Measurements from ENCODE around the gene TUB.

TUB gene

GRCh38 chr11:8091721-8092120 is 10.7 kb downstream of the TUB start:
- TF ChIP-seq, protein P1, sequence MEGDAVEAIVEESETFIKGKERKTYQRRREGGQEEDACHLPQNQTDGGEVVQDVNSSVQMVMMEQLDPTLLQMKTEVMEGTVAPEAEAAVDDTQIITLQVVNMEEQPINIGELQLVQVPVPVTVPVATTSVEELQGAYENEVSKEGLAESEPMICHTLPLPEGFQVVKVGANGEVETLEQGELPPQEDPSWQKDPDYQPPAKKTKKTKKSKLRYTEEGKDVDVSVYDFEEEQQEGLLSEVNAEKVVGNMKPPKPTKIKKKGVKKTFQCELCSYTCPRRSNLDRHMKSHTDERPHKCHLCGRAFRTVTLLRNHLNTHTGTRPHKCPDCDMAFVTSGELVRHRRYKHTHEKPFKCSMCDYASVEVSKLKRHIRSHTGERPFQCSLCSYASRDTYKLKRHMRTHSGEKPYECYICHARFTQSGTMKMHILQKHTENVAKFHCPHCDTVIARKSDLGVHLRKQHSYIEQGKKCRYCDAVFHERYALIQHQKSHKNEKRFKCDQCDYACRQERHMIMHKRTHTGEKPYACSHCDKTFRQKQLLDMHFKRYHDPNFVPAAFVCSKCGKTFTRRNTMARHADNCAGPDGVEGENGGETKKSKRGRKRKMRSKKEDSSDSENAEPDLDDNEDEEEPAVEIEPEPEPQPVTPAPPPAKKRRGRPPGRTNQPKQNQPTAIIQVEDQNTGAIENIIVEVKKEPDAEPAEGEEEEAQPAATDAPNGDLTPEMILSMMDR (IDR thresholded peaks at IDR 0.05; ENCODE audit: insufficient read depth, missing control alignments) = no peak
- DNase-seq (ENCODE audit: insufficient read length, low spot score) (no peak), FAIRE-seq (no peak)

GRCh38 chr11:8092587-8093424 is 11.8 kb downstream of the TUB start:
- TF ChIP-seq, protein P1 (IDR thresholded peaks at IDR 0.05; ENCODE audit: insufficient read depth, missing control alignments) = peak; percentile 83
- DNase-seq (ENCODE audit: insufficient read length, low spot score) (no peak), FAIRE-seq (no peak)

DNA sequence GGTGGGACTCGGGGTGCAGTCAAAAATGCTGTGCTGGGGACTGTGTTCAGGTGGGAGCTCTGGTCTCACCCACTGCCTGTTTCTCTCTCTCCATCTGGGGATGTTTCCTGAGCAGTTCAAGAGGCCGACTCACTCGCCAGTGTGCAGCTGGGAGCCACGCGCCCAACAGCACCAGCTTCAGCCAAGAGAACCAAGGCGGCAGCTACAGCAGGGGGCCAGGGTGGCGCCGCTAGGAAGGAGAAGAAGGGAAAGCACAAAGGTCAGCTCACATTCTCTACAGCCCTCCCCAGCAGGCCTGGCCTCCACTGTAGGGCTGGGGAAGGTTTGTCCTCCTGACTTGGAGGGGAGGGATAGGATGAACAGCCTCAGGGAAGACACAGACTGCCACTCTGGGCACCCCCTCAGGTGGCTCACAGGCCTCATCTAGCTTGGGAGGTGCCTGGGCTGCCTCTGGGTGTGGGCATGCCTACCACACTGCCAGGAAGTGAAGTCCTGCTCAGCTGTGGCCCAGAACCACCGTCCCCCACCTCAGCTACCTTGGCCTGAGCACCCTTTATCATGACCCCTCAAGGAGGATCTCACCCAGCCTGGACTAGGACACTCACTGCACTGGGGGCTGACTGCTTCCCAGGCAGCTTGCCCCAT is 13.0 kb downstream of the TUB start:
- TF ChIP-seq, protein P1 (IDR thresholded peaks at IDR 0.05; ENCODE audit: insufficient read depth, missing control alignments) = no peak
- DNase-seq (ENCODE audit: insufficient read length, low spot score) (no peak), FAIRE-seq (no peak)

GRCh38 chr11:8094656-8095055 is 13.6 kb downstream of the TUB start:
- FAIRE-seq (no peak), DNase-seq (ENCODE audit: insufficient read length, low spot score) (no peak)
- TF ChIP-seq, protein P1 (IDR thresholded peaks at IDR 0.05; ENCODE audit: insufficient read depth, missing control alignments) = no peak

- FAIRE-seq (no peak), DNase-seq (ENCODE audit: insufficient read length, low spot score) (no peak)
- TF ChIP-seq, protein P1 (IDR thresholded peaks at IDR 0.05; ENCODE audit: insufficient read depth, missing control alignments) = no peak
Observed at GRCh38 chr11:8095371-8095770, 14.4 kb downstream of the TUB start.

DNA sequence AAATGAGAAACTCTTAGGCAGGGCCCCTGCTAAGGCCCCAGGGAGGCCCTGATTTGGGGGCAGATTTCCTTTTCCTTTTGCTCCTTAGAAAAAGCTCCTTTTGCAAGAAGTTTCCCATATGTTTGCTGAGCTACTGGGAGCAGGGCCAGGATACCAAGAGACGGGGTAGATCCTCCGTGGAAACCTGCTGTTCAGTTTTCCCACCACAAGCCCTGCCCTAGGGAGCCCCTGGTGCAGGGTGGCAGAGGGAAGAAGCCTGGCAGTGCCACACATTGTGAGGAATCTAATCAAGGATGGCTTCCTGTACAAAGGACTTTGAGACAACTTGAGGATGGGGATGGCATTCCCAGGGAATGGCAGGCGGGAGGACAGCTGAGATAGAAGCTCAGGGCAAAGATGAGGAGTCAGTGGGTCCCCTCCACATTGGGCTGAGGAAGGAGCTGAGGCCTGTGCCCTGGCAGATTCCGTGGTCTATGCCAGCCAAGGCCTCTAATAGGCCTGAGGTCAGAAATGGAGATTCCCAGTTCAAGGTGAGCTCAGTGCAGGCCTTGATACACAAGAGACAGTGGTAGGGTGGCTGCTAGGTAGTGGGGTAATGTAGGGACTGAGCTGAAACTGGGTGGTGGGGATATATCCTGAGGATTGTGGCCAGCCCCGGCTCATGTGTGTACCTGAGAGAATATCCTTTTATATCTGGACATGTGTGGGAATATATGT is 15.0 kb downstream of the TUB start:
- TF ChIP-seq, protein P1 (IDR thresholded peaks at IDR 0.05; ENCODE audit: insufficient read depth, missing control alignments) = no peak
- FAIRE-seq = no peak
- DNase-seq (ENCODE audit: insufficient read length, low spot score) = no peak
